Coronary artery (tissue), 2 donors: Measurements from ENCODE around the gene C9orf72.
"Not testable (repeated sequence)": the region's sequence is repeated elsewhere in the genome, so short reads cannot be mapped to it uniquely, and the experiment has no call there.

Source experiments
- DNase-seq: peaks from one replicate; pipeline ENCODE4 v3.0.0-alpha.2; 2017; ENCODE audit warnings: low spot score
- H3K27ac ChIP-seq, 2 donors: fragments of 200-600 bp; sonication (generic); one replicate each; pipeline ENCODE4 v1.5.1; 2016 to 2019
- H3K4me3 ChIP-seq: fragments of 200-600 bp; sonication (generic); 2 replicates; pipeline ENCODE4 v1.5.1; 2016; ENCODE audit warnings: mild to moderate bottlenecking, moderate library complexity
- TF ChIP-seq, protein P1 (sequence below): fragments of 200-600 bp; sonication (generic); IDR thresholded peaks from one replicate; pipeline ENCODE4 v1.5.1; 2019; ENCODE audit warnings: antibody characterized with exemption

C9orf72 gene

DNA sequence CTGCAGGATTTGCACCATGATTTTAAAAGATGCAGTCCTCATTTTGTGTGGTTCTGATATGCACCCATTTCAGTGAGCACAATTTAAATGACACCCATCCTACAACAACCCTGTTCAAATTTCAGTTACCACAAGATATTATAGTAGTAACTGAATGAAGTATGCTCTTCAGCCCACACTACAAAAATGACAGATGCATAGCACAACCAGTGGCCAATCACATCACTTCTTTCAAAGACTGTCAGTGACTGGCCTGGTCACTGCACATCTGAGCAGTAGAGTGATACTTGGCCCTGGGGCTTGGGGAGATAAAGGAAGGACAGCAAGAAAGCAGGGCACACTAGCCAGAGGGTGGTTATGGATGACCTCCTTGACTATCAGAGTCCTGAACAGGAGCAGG is 69.0 kb downstream of the C9orf72 start:
- no peak for DNase-seq

DNA sequence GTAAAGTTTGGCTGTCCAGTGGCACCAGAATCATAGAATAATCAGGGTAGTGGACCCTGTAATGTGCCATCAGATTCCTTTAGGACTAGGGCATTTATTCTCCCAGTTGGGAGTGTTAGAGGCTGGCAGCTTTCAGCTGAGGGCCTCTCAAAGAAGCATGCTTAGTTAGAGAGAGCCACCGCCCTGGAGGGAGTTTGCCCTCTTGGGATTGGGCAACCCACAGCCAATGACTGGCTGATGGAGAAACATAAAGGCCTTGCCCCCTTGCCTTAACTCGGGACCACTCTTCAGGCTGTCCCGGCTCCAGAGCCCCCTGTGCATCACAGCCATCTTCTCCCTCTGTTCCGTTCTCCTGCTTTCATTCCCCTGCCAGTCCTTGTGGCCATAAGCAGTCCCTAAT is 69.7 kb downstream of the C9orf72 start:
- TF ChIP-seq, protein P1, sequence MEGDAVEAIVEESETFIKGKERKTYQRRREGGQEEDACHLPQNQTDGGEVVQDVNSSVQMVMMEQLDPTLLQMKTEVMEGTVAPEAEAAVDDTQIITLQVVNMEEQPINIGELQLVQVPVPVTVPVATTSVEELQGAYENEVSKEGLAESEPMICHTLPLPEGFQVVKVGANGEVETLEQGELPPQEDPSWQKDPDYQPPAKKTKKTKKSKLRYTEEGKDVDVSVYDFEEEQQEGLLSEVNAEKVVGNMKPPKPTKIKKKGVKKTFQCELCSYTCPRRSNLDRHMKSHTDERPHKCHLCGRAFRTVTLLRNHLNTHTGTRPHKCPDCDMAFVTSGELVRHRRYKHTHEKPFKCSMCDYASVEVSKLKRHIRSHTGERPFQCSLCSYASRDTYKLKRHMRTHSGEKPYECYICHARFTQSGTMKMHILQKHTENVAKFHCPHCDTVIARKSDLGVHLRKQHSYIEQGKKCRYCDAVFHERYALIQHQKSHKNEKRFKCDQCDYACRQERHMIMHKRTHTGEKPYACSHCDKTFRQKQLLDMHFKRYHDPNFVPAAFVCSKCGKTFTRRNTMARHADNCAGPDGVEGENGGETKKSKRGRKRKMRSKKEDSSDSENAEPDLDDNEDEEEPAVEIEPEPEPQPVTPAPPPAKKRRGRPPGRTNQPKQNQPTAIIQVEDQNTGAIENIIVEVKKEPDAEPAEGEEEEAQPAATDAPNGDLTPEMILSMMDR, result no peak
- no peak for DNase-seq
- H3K27ac ChIP-seq, result no peak overlapping the region
- no peak overlapping the region for H3K4me3 ChIP-seq

More for the DNA sequence above, 69.0 kb downstream of the C9orf72 start:
- Histone ChIP-seq H3K27ac (no peak overlapping the region), H3K4me3 (no peak overlapping the region)
- TF ChIP-seq, protein P1, result no peak

DNA sequence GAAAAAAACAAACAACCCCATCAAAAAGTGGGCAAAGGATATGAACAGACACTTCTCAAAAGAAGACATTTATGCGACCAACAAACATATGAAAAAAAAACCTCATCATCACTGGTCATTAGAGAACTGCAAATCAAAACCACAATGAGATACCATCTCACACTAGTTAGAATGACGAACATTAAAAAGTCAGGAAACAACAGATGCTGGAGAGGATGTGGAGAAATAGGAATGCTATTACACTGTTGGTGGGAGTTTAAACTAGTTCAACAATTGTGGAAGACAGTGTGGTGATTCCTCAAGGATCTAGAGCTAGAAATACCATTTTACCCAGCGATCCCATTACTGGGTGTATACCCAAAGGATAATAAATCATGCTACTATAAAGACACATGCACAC is 72.4 kb downstream of the C9orf72 start:
- H3K27ac ChIP-seq, DNase-seq, H3K4me3 ChIP-seq: not testable (repeated sequence)

DNA sequence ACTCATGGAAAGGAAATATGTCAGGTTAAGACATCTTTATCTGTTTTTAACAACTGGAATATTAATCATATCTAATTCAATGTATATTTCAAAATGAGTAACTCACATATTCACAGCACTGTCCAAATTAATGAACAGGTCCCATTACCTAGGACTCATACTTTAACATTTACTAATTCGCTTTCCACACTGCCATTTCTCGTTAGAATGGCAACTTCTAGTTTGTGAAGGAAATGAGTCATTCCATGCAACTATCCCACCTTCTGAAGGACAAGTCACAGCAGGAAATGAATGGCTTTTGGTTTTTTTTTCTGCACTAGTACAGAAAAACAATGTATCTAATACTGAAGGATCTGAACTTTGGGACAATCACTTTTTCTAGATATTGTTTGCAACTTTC is 73.8 kb downstream of the C9orf72 start:
- no peak for DNase-seq
- no peak overlapping the region for H3K27ac ChIP-seq
- H3K4me3 ChIP-seq, result no peak overlapping the region
- TF ChIP-seq, protein P1, result no peak

DNA sequence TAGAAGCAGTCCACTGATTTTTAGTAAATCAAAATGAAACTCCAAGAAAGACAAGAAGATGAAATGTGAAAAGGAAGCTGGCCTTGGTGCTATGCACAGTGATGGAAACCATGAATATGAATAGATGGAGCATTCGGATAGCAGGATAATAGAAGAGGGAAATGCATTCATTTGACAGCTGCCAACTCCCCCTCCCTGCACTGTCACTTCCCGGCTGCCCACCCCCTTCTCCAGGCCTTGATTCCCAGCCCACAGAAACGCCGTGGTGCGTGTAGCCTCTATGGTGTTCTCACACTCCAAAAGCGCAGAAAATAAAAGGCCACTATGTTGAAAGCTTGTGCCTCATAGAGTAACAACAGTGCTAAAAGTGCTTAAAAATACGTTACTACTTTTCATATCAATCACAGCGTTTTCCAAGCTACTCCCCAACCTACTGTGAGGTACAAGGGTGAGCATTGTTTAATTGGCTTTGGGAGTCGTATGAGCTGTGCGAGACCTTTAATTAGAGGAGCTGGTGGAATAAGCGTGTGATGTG is 75.3 kb downstream of the C9orf72 start:
- no peak for DNase-seq
- H3K4me3 ChIP-seq, result no peak overlapping the region
- no peak overlapping the region for H3K27ac ChIP-seq
- TF ChIP-seq, protein P1, result no peak
